NCI-H2107 treated with DMSO at 0.1 percent for 48 hours (cell line): Measurements from ENCODE around the gene NPDC1.
"Not testable (repeated sequence)": the region's sequence is repeated elsewhere in the genome, so short reads cannot be mapped to it uniquely, and the experiment has no call there.

Source experiments
- DNase-seq: peaks from one replicate; lab custom pipeline; 2025; ENCODE audit not compliant: unreplicated experiment; lab: John Stamatoyannopoulos, UW

NPDC1 gene

DNA sequence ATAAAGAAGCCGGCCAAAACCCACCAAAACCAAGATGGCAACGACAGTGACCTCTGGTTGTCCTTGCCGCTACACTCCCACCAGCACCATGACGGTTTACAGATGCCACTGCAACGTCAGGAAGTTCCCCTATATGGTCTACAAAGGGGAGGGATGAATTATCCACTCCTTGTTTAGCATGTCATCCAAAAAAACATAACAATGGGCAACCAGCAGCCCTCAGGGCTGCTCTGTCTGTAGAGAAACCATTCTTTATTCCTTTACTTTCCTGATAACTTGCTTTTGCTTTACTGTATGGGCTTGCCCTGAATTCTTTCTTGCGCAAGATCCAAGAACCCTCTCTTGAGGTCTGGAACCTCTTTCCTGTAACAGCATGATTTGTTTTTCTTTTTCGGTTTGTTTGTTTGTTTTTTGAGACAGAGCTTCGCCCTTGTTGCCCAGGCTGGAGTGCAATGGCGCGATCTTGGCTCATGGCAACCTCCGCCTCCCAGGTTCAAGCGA lies 29.3 kb upstream of the NPDC1 start:
- DNase-seq: no peak

DNA sequence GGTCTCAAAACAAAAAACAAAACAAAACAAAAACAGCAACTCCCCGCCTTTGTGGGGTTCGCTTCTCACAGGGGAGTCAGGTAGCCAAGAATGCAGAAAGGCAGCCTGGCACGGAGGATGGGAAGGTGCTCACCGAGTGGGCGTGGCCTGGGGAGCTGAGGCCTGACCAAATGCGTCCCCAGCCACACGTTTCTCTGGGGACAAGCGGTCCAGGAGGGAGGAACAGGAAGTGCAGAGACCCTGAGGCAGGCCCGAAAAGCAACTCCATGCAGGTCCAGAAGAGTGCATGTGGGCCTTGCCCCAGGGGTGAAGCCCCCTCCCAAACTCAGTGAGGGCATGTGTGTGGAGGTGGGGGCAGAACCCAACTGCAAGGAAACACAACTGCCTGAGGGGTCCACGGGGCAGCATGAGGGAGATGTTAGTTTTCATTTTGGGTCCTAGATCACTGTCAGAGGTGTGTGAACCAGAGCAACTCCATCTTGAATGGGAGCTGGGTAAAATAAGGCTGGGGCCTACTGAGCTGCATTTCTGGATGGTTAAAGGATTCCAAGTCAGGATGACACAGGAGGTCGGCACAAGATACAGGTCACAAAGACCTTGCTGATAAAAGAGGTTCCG lies 28.8 kb upstream of the NPDC1 start:
- DNase-seq: no peak

DNA sequence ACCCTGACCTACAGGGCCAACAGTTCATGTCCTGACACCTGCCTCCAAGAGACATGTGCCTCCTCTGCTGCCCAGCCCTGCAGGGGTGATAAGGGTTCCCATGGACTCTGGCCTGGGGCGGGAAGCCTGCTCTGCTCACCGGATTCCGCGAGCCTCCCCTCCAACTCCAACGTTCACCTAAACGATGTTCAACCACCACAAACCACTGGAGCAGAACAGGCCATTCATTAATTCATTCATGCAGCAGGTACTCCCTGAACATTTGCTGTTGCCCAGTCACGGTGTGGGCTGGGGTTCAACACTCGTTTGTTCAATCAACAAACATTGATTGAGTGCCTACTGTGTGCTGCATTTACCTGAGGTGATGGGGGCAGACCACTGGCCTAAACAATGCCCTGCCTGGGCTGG lies 28.0 kb upstream of the NPDC1 start:
- no peak for DNase-seq

DNA sequence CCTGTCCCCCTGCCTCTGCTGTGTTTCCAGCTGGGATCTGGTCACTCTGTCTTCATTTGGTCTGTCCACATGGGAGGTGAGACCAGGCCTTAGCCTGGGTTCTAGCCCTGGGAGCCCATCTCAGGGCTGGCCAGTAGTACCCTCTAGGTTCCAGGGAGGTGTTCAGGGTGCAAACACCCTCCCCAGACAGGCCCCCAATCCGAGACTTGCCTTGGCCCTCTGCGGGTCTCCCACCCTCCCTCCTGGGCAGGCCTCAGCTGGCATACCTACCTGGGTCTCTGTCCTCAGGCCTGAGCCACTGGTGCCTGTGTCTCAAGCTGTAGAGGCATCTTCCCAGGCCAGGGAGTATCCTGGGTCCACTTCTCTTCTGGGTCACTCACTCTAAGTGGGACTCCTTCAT lies 25.3 kb upstream of the NPDC1 start:
- DNase-seq: no peak

DNA sequence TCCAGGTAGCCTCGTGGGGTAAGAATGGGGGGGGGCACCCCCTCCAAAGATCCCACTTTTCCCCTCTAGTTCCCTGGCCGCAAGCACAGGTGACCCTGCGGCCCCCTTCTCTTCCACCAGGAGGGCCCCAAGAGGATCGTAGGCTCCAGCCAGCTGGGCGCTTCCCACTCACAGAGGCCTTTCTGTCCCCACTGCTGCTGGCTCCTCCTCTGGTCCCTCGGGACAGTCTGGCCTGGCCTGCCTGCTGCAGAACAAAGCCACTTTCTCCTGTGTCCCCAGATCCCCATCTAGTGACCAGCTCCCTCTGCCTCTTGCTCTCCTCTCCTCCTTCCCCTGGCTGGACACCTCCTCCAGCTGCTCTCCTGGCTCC lies 24.9 kb upstream of the NPDC1 start:
- no peak for DNase-seq

DNA sequence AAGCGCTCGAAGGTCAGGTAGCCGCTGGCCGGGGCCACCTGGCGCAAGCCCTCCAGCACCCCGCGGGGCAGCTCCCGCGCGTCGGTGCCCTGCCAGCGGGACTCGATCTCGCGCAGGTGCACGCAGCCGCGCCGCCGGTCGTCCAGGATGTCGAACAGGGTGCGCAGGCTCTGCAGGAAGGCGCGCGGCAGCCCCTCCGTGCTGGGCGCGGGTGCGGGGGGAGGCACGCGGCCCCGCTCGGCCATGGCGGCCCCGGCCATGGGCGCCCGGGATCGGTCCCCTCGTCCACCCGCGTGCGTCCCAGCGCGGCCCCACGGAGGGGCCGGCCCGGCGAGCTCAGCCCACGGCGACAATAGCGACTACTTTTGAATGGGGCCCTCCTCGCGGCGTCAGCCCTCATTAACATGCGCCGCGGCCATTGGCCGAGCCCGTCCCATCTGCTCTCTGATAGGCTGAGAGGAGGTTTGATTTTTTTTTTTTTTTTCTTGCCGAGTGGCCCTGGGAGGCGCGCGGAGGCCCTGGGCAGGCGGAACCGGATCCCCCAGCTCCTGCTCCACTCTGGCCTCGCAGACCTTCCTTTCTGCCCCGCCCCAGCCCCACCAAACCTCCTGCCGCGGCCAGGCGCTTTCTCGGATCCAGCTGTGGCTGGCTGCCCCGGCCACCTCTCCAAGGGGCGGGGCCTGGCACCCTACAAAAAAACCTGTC lies 24.4 kb upstream of the NPDC1 start, which contains the start of gene SAPCD2:
Gene SAPCD2, minus strand, starts transcription at position 357 of the 705 bp plus-strand sequence. Its CDS starts 97 bp downstream, at position 260.
- DNase-seq: peak; percentile 87

DNA sequence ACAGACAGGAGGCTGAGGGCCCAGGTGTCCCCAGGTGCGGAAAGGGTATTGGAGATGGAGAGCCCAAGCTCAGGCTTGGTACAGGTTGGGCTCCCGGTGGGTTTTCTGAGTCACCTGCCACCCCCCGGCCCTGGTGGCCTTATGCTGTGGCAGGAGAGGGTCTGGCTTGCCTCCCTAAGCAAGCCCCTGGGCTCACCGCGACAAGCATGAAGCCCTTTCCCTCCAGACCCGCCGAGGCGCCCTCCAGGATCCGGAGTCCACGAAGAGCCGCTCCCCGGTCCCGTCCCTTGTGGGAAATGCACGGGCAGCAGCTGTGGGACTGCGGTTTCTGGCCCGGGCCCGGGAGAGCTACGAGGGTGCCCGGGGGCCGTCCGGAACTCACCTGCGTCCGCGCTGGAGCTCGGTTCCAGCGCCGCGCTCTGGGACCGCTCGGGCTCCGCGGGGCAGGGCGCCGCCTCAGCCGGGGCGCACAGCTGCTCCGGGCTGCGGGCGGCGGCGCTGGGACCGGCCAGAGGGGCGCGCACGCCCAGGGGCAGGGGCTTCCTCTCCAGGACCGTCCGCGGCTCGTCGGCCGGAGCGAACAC lies 23.6 kb upstream of the NPDC1 start:
- no peak for DNase-seq

DNA sequence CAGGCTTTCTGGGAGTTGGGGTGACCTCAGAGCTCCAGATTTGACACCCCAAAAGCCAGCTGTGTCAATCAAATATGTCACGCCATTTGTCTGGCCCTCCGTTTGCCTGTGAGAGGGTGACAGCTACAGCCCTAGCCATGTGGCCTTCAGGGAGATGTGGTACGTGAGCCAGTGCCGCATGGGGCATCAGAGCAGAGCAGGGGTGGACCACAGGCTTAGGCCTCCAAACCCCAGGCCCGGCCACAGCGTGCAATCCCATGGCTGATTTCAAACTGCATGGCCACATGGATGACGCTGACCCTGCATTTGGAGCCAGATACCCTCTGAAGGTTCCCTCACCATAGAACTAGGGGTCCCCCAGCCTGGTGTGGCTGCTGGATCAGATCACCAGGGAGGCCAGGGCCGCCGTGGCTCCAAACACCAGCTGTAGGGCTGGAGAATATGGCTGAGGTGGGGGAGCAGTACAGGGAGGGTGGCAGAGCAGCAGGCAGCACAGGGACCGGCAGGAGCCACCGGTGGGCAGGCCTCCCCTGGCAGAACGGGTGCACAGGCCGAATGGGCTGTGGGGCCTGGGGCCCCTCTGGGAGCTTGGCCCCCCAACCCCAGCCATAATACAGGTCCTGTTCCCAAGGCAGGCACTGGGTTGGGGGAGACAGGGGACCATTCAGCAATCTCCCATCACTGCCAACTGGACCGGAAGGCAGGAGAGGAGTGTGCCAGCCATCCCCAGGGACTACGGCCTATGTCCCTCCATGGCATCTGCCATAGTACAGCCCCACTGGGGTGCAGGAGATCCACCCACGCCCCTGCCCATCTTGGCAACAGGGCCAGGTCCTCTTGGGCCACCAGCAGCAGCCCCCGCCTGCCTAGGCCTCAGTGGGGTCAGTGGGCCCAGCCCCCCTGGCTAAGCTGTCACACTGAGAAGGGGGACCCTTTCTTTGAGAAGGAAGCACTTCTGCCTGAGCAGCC lies 22.8 kb upstream of the NPDC1 start:
- no peak for DNase-seq

DNA sequence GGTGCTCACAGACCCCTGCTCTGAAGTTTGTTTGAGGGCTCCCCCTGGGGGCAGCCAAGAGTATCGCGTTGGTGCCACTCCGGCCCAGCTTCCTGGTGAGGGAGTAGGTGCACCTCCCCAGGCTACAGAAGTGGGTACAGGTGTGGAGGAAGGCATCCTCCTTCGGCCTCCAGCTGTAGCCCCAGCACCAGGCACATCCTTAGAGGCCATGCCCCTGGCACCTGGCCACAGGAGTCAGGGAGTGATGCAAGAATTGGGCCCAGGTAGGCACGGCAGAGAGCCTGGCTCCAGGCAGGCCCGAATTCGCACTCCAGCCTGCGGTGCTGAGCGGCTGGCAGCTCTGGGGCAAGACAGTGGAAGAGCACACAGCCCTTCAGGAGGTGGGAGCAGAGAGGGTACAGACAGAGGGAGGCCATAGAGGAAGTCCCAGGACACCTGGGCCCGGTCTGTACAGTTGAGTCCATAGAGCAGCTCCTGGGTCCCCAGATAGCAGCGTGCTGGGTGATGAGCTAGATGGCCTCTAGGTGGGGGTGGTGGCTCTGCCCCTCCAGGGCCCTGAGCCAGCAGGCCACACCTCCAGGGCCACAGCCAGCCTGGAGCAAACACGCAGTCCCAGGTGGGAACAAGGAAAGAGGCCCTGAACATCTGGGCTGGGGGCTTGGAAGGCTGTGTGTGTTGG lies 22.0 kb upstream of the NPDC1 start:
- peak; percentile 71 for DNase-seq

DNA sequence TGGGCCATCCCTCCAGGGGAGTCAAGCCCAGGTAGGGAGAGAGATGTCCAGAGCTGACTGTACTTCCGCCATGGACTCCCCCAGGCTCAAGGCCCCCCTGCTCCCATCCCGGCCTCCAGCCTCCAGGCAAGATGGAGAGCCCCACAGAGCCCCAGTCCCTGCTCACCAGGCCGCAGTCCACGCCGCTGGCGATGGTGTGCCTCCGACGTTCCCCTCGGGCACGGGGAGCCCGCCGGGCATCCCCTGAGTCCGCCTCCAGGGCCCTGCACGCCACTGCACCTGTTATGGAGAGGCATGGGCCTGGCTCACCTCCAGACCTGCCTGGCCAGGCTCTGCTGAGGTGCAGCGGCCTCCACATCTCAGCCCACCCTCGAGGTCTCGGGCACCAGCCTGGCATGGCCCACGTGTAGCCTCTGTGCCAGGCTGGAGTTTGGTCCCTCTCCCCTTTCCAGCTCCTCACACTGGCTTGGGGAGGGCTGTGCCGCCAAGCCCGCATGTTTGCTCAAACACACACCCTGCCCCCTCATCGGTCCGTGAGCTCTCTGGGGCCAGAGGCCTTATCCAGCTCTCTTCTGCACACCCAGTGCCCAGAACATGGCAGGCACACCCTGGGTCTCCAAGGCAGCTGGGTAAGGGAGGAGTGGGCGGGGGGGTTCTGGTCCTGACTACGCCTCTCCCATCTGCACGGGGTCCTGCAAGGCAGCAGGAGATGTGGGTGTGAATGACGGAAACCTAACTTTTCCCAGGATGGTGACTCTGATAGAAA lies 20.3 kb upstream of the NPDC1 start:
- DNase-seq: no peak

DNA sequence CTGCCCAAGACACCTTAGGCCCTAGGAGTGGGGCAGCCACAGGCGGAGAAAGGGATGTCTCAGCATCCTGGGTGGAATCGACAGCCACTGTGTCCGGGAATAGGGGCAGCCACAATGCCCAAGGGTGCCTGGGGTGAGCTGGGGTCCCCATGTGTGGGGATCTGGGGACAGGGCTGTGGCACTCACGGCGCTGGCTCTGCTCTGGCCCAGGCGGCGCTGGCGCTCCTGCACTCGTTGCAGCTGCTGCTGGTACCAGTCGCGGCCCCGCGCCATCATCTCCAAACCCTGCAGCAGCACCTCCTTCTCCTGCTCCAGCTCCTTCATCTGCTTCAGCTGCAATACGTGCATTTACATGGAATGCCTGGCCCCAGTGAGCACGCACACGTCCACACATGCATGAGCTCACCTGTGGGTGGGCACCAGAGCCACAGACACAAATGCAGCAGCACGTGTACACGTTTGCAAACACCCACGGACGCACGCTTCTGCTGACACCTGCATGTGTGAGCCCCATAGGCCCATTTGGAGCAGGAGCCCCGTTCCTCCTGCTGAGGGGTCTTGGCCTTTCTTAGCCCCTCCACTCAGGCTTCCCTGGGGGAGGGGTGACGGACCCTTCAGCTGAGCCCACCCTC lies 19.5 kb upstream of the NPDC1 start:
- no peak for DNase-seq

DNA sequence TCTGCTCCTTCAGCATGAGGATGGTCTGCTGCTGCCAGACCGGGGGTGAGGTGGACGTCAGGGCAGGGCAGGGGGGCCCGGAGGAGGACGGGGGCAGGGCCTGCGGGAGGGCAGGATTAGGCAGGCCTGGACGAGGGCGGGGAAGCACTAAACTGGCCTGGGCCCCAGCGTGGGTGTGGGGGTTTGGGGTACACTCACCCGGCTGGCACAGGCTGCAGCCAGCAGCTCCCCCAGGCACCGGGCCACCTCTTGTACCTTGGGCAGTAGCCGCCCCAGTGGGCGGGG lies 18.8 kb upstream of the NPDC1 start:
- DNase-seq: no peak

DNA sequence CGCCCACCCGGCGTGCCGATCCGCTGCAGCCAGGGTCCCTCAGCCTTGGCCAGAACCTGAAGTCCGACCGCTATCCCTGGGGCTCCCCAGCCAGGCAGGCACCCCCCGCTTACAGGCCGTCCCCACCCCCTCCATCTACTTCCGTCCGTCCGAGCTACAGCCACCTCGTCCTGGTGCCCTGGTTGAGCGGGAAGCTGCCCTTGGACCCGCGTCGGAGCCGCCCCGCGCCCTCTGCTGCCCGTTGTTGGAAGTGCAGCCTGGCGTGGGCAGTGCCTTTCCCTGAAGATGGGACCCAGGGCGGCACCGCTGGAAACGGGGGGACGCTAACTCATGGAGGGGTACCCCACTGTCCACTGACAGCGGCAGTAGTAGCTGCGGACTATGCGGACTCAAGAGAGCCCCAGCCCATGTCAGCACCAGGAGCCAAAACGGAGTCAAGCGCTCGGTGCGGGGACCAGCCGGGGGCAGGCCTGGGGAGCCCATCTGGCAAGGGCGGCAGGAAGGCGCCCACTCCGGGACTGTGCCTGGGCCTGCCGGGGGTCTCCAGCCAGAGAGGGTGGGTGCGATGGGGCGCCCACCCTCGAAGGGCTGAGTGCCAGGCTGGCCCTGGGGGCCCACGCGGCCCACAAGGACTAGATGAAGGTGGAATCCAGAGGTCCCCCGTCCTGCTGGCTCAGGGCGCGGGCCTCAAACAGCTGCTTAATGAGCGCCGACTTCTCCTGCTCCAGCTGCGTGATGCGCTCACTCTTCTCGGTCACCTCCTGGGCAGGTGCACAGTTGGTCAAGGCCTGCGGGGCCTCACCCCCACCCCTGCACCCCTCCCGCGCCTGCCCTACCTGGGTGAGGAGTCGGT lies 18.3 kb upstream of the NPDC1 start:
- no peak for DNase-seq

DNA sequence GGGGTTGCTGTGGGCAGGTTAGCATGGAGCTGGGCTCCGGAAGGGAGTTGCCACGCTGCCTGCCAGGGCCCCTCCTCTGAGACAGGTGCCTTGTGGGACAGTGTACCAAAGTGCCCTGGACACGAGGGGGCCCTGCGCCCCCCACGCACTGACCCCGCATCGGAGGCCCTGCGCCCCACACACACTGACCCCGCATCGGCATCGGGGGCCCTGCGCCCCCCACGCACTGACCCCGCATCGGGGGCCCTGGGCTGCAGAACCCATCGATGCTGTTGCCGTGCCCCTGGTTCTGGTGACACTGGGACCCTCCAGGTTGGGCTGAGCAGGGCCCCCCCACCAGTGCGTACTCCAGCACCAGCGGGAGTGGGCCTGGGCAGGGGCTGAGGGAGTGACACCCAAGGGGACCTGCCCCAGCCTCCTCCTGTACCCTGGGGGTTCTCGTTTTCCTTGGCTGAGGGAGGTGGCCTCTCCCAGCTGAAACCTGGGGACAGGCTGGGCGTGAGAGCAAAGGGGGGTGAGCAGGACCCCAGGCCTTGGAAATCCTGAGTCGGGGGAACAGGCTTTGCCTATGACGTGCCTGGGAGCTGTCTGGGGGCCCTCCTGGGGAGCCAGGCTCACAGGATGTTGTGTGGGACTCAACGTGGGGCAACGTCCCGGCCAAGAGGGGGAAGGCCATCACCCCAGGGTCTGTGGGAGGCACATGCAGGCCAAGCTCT lies 17.5 kb upstream of the NPDC1 start:
- no peak for DNase-seq

DNA sequence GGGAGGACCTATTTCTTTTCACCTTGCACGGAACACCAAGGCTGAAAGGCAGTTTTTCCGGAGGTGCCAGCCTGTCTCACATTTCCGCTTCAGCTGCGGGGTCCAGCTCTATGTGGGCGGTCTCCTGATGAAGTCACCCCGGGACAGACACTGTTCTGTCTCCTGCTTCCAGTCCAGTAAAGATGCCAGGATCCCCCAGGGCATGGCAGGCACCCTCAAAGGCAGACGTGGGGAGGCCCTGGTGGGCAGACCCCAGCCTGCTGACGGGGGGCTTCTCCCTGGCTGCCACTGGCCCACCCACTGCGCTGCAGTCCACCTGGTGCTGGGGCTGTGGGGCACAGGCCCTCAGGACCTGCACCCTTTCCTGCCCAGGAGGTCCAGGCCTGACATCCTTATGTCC lies 16.8 kb upstream of the NPDC1 start:
- DNase-seq: not testable (repeated sequence)

DNA sequence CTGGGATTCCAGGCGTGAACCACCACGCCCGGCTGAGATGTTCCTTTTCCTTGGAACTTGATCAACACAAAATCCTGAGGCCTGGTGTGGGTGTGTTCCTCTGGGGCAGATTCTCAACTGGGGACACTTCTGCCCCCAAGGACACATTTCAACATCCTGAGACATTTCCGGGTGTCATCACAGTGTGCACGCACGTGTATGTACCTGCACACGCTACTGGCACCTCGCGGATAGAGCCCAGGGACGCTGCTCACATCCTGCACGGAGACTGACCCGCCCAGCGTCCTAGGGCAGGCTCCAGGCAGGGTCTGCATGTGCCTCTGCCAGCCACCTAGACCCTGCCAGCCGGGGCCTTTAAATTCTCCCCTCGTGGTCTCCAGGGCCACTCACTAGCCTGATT lies 16.4 kb upstream of the NPDC1 start:
- DNase-seq: no peak

DNA sequence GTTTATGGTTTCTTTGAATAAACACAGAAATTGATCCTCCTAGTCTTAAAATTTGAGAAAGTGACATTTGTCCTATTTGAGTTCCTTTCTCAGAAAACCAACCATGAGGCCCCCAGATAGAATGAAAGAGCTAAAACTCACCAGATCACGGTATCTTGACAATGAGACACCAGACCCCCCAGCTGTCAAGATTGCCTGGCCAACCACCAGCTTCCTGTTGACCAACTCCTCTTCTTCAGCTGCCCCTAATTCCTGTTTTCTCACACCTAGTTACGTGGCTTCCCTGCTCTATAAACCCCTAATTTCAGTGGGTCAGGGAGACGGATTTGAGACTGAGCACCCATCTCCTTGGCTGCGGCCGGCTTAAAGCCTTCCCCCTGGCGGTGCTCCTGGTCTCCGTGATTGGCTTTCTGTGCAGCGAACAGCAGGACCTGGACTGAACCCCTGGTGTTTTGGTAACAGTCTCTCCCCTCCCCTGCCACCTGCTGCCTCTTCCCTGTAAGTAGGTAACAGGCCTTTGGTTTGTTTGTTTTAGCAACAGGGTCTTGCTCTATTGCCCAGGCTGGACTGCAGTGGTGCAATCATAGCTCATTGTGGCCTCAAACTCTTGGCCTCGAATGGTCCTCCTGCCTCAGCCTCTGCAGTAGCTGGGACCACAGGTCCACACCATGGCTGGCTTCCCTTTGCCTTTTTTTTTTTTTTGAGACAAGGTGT lies 12.7 kb upstream of the NPDC1 start:
- DNase-seq: peak; percentile 37
